ENCODE results near the gene SLIT3. TPM values are rescaled to one million over a fixed set of nuclear protein-coding genes. Genes with fewer than 3 reads are reported as not detected.

SLIT3 gene
- total RNA-seq, 1 experiment from 2014 or later: 0.10 TPM

GRCh38 chr5:168916852-168917251, 384.1 kb downstream of the SLIT3 start:
- Histone ChIP-seq H3K9me2 (ENCODE audit: insufficient read depth) (no peaks in the 10 kb centered on the region), H3K4me3 (replicated peaks in 1 of 2; ENCODE audit: low read depth in 1 of 2, low read length in 2 of 2) (no peak overlapping the region), H3K9me3 (ENCODE audit: control insufficient read depth in 1 of 2, insufficient read depth in 1 of 2, low read depth in 1 of 2, low read length in 2 of 2) (no peaks in the 10 kb centered on the region), H3K79me2 (ENCODE audit: insufficient read depth, low read length) (no peaks in the 10 kb centered on the region), H3K9ac (ENCODE audit: low read length) (no peak overlapping the region), H3K4me1 (ENCODE audit: control insufficient read depth in 1 of 2, insufficient read depth in 2 of 2, low read length in 2 of 2) (no peaks in the 10 kb centered on the region), H3K27ac (ENCODE audit: low read depth, low read length) (no peak overlapping the region), H3K27me3 (ENCODE audit: insufficient read depth, low read length) (peaks cover 78% of the 10 kb centered on the region), H3K4me2 (ENCODE audit: low read length) (no peak overlapping the region), H3K36me3 (ENCODE audit: control insufficient read depth in 1 of 2, insufficient read depth in 2 of 2, low read length in 2 of 2) (no peaks in the 10 kb centered on the region), H2AFZ (ENCODE audit: low read depth, low read length, poor library complexity, severe bottlenecking) (no peak overlapping the region), H4K20me1 (ENCODE audit: insufficient read depth) (no peaks in the 10 kb centered on the region; the same call in 1 of the 2 replicates)
- ATAC-seq (no peak), DNase-seq (ENCODE audit: low read depth, low spot score) (no peak)
- RAD21 ChIA-PET (ENCODE audit: low non-redundant PET in 1 of 2, low total read pairs in 2 of 2, uncharacterized antibody in 2 of 2, unreplicated experiment in 2 of 2): no interaction called here
- CTCF ChIA-PET: no interaction called here
- TF ChIP-seq POLR2A (IDR thresholded peaks at IDR 0.05; ENCODE audit: borderline replicate concordance, extremely low read depth, insufficient read depth, insufficient read length): no peak
- TF ChIP-seq EZH2phosphoT487 (IDR thresholded peaks at IDR 0.05; ENCODE audit: borderline replicate concordance): no peak
- no peak for TF ChIP-seq EGR1 (IDR thresholded peaks at IDR 0.05; ENCODE audit: low read depth)
- TF ChIP-seq RAD21 (IDR thresholded peaks at IDR 0.05; ENCODE audit: low read depth): no peak
- TF ChIP-seq ZBTB33 (IDR thresholded peaks at IDR 0.05; ENCODE audit: extremely low read depth, insufficient replicate concordance, low read length): no peak
- no peak for TF ChIP-seq SRF (IDR thresholded peaks at IDR 0.05; ENCODE audit: low read depth)
- TF ChIP-seq CEBPB (IDR thresholded peaks at IDR 0.05; ENCODE audit: low read depth): no peak
- TF ChIP-seq MAX (IDR thresholded peaks at IDR 0.05): no peak
- no TSS peak for BruUV-seq (replicated peaks)
- POLR2A ChIA-PET: no interaction called here
- intact Hi-C loops (cut with micrococcal nuclease): no loop called here

GRCh38 chr5:168916266-168916665, 384.7 kb downstream of the SLIT3 start:
- RAD21 ChIA-PET (ENCODE audit: low non-redundant PET in 1 of 2, low total read pairs in 2 of 2, uncharacterized antibody in 2 of 2, unreplicated experiment in 2 of 2): no interaction called here
- Histone ChIP-seq H3K9ac (ENCODE audit: low read length) (no peak overlapping the region), H4K20me1 (ENCODE audit: insufficient read depth) (no peaks in the 10 kb centered on the region; the same call in 1 of the 2 replicates), H2AFZ (ENCODE audit: low read depth, low read length, poor library complexity, severe bottlenecking) (no peak overlapping the region), H3K9me3 (ENCODE audit: control insufficient read depth in 1 of 2, insufficient read depth in 1 of 2, low read depth in 1 of 2, low read length in 2 of 2) (no peaks in the 10 kb centered on the region), H3K36me3 (ENCODE audit: control insufficient read depth in 1 of 2, insufficient read depth in 2 of 2, low read length in 2 of 2) (no peaks in the 10 kb centered on the region), H3K4me3 (replicated peaks in 1 of 2; ENCODE audit: low read depth in 1 of 2, low read length in 2 of 2) (no peak overlapping the region), H3K27ac (ENCODE audit: low read depth, low read length) (no peak overlapping the region), H3K4me1 (ENCODE audit: control insufficient read depth in 1 of 2, insufficient read depth in 2 of 2, low read length in 2 of 2) (no peaks in the 10 kb centered on the region), H3K79me2 (ENCODE audit: insufficient read depth, low read length) (no peaks in the 10 kb centered on the region), H3K9me2 (ENCODE audit: insufficient read depth) (no peaks in the 10 kb centered on the region), H3K27me3 (ENCODE audit: insufficient read depth, low read length) (peaks cover 80% of the 10 kb centered on the region), H3K4me2 (ENCODE audit: low read length) (no peak overlapping the region)
- POLR2A ChIA-PET: no interaction called here
- intact Hi-C loops (cut with micrococcal nuclease): no loop called here
- CTCF ChIA-PET: no interaction called here
- no peak for DNase-seq (ENCODE audit: low read depth, low spot score)
- ATAC-seq: peak; percentile 66
- BruUV-seq (replicated peaks): no TSS peak
- TF ChIP-seq MAX (IDR thresholded peaks at IDR 0.05) (no peak), SIN3A (IDR thresholded peaks at IDR 0.05; ENCODE audit: low read depth) (no peak), EGR1 (IDR thresholded peaks at IDR 0.05; ENCODE audit: low read depth) (no peak), ELF1 (IDR thresholded peaks at IDR 0.05; ENCODE audit: borderline replicate concordance, low read depth) (no peak), RAD21 (IDR thresholded peaks at IDR 0.05; ENCODE audit: low read depth) (no peak), POLR2AphosphoS5 (IDR thresholded peaks at IDR 0.05; ENCODE audit: low read depth, low read length) (no peak), ZBTB33 (IDR thresholded peaks at IDR 0.05; ENCODE audit: extremely low read depth, insufficient replicate concordance, low read length) (no peak), FOSL1 (IDR thresholded peaks at IDR 0.05; ENCODE audit: low read depth) (no peak)
- TF ChIP-seq, protein P1, sequence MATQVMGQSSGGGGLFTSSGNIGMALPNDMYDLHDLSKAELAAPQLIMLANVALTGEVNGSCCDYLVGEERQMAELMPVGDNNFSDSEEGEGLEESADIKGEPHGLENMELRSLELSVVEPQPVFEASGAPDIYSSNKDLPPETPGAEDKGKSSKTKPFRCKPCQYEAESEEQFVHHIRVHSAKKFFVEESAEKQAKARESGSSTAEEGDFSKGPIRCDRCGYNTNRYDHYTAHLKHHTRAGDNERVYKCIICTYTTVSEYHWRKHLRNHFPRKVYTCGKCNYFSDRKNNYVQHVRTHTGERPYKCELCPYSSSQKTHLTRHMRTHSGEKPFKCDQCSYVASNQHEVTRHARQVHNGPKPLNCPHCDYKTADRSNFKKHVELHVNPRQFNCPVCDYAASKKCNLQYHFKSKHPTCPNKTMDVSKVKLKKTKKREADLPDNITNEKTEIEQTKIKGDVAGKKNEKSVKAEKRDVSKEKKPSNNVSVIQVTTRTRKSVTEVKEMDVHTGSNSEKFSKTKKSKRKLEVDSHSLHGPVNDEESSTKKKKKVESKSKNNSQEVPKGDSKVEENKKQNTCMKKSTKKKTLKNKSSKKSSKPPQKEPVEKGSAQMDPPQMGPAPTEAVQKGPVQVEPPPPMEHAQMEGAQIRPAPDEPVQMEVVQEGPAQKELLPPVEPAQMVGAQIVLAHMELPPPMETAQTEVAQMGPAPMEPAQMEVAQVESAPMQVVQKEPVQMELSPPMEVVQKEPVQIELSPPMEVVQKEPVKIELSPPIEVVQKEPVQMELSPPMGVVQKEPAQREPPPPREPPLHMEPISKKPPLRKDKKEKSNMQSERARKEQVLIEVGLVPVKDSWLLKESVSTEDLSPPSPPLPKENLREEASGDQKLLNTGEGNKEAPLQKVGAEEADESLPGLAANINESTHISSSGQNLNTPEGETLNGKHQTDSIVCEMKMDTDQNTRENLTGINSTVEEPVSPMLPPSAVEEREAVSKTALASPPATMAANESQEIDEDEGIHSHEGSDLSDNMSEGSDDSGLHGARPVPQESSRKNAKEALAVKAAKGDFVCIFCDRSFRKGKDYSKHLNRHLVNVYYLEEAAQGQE (IDR thresholded peaks at IDR 0.05; ENCODE audit: low read depth): no peak

Data from HCT116 (cell line).